Measurements from ENCODE around the gene ZBED2.
A peak's percentile ranks its signal among the peaks of the same experiment; 100 is the strongest.
"Not testable (repeated sequence)": the region's sequence is repeated elsewhere in the genome, so short reads cannot be mapped to it uniquely, and the experiment has no call there.

The ZBED2 gene

GRCh38 chr3:111595232-111595631 is at the start of gene ZBED2:
Gene ZBED2 (minus strand): TSS chr3:111595346. CDS start chr3:111594201, 1,145 bp downstream.
- peak in 1 of 3 donors; percentile 42 for DNase-seq (ENCODE audit: low read depth in 2 of 3, low spot score in 1 of 3)

- DNase-seq (ENCODE audit: low read depth in 2 of 3, low spot score in 1 of 3): no peak
Observed at GRCh38 chr3:111639316-111639715, 44.2 kb upstream of the ZBED2 start.

GRCh38 chr3:111636366-111636885 is 41.3 kb upstream of the ZBED2 start:
- no peak for DNase-seq (ENCODE audit: low read depth in 2 of 3, low spot score in 1 of 3)

- DNase-seq (ENCODE audit: low read depth in 2 of 3, low spot score in 1 of 3): no peak
Observed at GRCh38 chr3:111635403-111635802, 40.3 kb upstream of the ZBED2 start.

- not testable (repeated sequence) for DNase-seq (ENCODE audit: low read depth in 2 of 3, low spot score in 1 of 3)
Observed at GRCh38 chr3:111630638-111631037, 35.5 kb upstream of the ZBED2 start.

- DNase-seq (ENCODE audit: low read depth in 2 of 3, low spot score in 1 of 3): not testable (repeated sequence)
Observed at GRCh38 chr3:111629018-111629417, 33.9 kb upstream of the ZBED2 start.

GRCh38 chr3:111627092-111627491 is 31.9 kb upstream of the ZBED2 start:
- no peak for DNase-seq (ENCODE audit: low read depth in 2 of 3, low spot score in 1 of 3)

- DNase-seq (ENCODE audit: low read depth in 2 of 3, low spot score in 1 of 3): no peak
Observed at GRCh38 chr3:111621535-111621934, 26.4 kb upstream of the ZBED2 start.

GRCh38 chr3:111619833-111620232 is 24.7 kb upstream of the ZBED2 start:
- DNase-seq (ENCODE audit: low read depth in 2 of 3, low spot score in 1 of 3): no peak

- no peak for DNase-seq (ENCODE audit: low read depth in 2 of 3, low spot score in 1 of 3)
Observed at GRCh38 chr3:111618945-111619344, 23.8 kb upstream of the ZBED2 start.

GRCh38 chr3:111617912-111618601 is 22.9 kb upstream of the ZBED2 start:
- no peak for DNase-seq (ENCODE audit: low read depth in 2 of 3, low spot score in 1 of 3)

GRCh38 chr3:111617406-111617805 is 22.3 kb upstream of the ZBED2 start:
- DNase-seq (ENCODE audit: low read depth in 2 of 3, low spot score in 1 of 3): no peak

- peak in 2 of 3 donors; percentile 64 to 70 for DNase-seq (ENCODE audit: low read depth in 2 of 3, low spot score in 1 of 3)
Observed at GRCh38 chr3:111616417-111617105, 21.4 kb upstream of the ZBED2 start.

GRCh38 chr3:111615880-111616279 is 20.7 kb upstream of the ZBED2 start:
- no peak for DNase-seq (ENCODE audit: low read depth in 2 of 3, low spot score in 1 of 3)

- DNase-seq (ENCODE audit: low read depth in 2 of 3, low spot score in 1 of 3): no peak
Observed at GRCh38 chr3:111613294-111613693, 18.1 kb upstream of the ZBED2 start.

- DNase-seq (ENCODE audit: low read depth in 2 of 3, low spot score in 1 of 3): no peak
Observed at GRCh38 chr3:111610612-111611054, 15.5 kb upstream of the ZBED2 start.

GRCh38 chr3:111610189-111610588 is 15.0 kb upstream of the ZBED2 start:
- no peak for DNase-seq (ENCODE audit: low read depth in 2 of 3, low spot score in 1 of 3)

- no peak for DNase-seq (ENCODE audit: low read depth in 2 of 3, low spot score in 1 of 3)
Observed at GRCh38 chr3:111609700-111610099, 14.6 kb upstream of the ZBED2 start.

GRCh38 chr3:111608383-111608782 is 13.2 kb upstream of the ZBED2 start:
- no peak for DNase-seq (ENCODE audit: low read depth in 2 of 3, low spot score in 1 of 3)

- DNase-seq (ENCODE audit: low read depth in 2 of 3, low spot score in 1 of 3): no peak
Observed at GRCh38 chr3:111607240-111607920, 12.2 kb upstream of the ZBED2 start.

- DNase-seq (ENCODE audit: low read depth in 2 of 3, low spot score in 1 of 3): no peak
Observed at GRCh38 chr3:111605493-111605892, 10.3 kb upstream of the ZBED2 start.

- no peak for DNase-seq (ENCODE audit: low read depth in 2 of 3, low spot score in 1 of 3)
Observed at GRCh38 chr3:111605018-111605417, 9.9 kb upstream of the ZBED2 start.

All from stimulated activated CD4-positive, alpha-beta T cell treated with anti-CD3 and anti-CD28 coated beads, Interleukin-12 subunit alpha, Interleukin-12 subunit beta, amount 100 ng/mL, for 48 hours (primary cell).